Fibroblast of skin of left biceps (primary cell): ENCODE data around the gene GLI1.
A peak's percentile ranks its signal among the peaks of the same experiment; 100 is the strongest.
"Not testable (repeated sequence)": the region's sequence is repeated elsewhere in the genome, so short reads cannot be mapped to it uniquely, and the experiment has no call there.

Experiments used
- DNase-seq, 2 experiments: peaks; one replicate each; pipeline ENCODE4 v3.0.0-alpha.2; 2013; ENCODE audit warnings: low read depth in 2 of 2

Gene GLI1

GRCh38 chr12:57459750-57460467, at the start of gene GLI1:
Gene GLI1 (plus strand): TSS chr12:57459785. CDS start chr12:57463692, 3,907 bp downstream.
- peak in 1 of 2 experiments; percentile 15 for DNase-seq

GRCh38 chr12:57410534-57410933, 49.1 kb upstream of the GLI1 start:
- no peak for DNase-seq

GRCh38 chr12:57414160-57414559, 45.4 kb upstream of the GLI1 start:
- DNase-seq: not testable (repeated sequence)

- DNase-seq: no peak
Observed at GRCh38 chr12:57415088-57415487, 44.5 kb upstream of the GLI1 start.

- DNase-seq: no peak
Observed at GRCh38 chr12:57416039-57416996, 43.3 kb upstream of the GLI1 start.

GRCh38 chr12:57418255-57418654, 41.3 kb upstream of the GLI1 start:
- DNase-seq: no peak

- no peak for DNase-seq
Observed at GRCh38 chr12:57419495-57419894, 40.1 kb upstream of the GLI1 start.

- no peak for DNase-seq
Observed at GRCh38 chr12:57420482-57420881, 39.1 kb upstream of the GLI1 start.

- DNase-seq: not testable (repeated sequence)
Observed at GRCh38 chr12:57426948-57427347, 32.6 kb upstream of the GLI1 start.

- no peak for DNase-seq
Observed at GRCh38 chr12:57428965-57429364, 30.6 kb upstream of the GLI1 start.

- DNase-seq: no peak
Observed at GRCh38 chr12:57429473-57430111, 30.0 kb upstream of the GLI1 start.

- no peak for DNase-seq
Observed at GRCh38 chr12:57430112-57430930, 29.3 kb upstream of the GLI1 start.

- DNase-seq: peak; percentile 83
Observed at GRCh38 chr12:57430931-57431566, 28.5 kb upstream of the GLI1 start, which contains the start of gene R3HDM2. Gene R3HDM2 (minus strand): TSS chr12:57431043. CDS start chr12:57310428, 120,615 bp downstream.

- DNase-seq: no peak
Observed at GRCh38 chr12:57431654-57432188, 27.9 kb upstream of the GLI1 start.

GRCh38 chr12:57433370-57433769, 26.2 kb upstream of the GLI1 start:
- DNase-seq: no peak

GRCh38 chr12:57434517-57435223, 24.9 kb upstream of the GLI1 start, which contains the start of gene INHBC:
Gene INHBC (plus strand): TSS chr12:57434784. CDS start chr12:57434887, 103 bp downstream.
- no peak for DNase-seq

GRCh38 chr12:57435293-57435692, 24.3 kb upstream of the GLI1 start:
- no peak for DNase-seq

- no peak for DNase-seq
Observed at GRCh38 chr12:57438400-57438799, 21.2 kb upstream of the GLI1 start.

- DNase-seq: no peak
Observed at GRCh38 chr12:57439762-57440266, 19.8 kb upstream of the GLI1 start.
